HG02798 (cell line): ENCODE measurements around the gene OASL.

Experiments used
- ATAC-seq: cut with Tn5 transposase; IDR thresholded peaks from one replicate; pipeline ENCODE4 v1.9.1; 2021; ENCODE audit warnings: mild to moderate bottlenecking; ENCODE audit not compliant: unreplicated experiment, poor library complexity

Gene OASL

DNA sequence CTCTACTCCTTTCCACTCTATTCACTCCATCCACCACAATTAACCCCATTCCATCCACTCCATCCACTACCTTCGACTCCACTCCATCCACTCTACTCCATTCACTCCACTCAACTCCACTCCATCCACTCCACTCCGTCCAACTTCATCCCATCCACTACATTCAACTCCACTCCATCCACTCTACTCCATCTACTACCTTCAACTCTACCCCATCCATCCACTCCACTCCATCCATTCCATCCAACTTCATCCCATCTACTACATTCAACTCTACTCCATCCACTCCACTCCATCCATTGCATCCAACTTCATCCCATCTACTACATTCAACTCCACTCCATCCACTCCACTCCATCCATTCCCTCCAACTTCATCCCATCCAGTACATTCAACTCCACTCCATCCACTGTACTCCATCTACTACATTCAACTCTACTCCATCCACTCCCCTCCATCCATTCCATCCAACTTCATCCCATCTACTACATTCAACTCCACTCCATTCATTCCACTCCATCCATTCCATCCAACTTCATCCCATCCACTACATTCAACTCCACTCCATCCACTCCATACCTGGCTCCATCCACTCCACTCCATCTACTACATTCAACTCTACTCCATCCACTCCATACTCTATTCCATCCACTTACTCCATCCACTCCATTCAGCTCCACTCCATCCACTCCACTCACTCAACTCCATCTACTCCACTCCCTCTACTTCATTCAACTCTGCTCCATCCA is 44.3 kb downstream of the OASL start:
- no peak for ATAC-seq

DNA sequence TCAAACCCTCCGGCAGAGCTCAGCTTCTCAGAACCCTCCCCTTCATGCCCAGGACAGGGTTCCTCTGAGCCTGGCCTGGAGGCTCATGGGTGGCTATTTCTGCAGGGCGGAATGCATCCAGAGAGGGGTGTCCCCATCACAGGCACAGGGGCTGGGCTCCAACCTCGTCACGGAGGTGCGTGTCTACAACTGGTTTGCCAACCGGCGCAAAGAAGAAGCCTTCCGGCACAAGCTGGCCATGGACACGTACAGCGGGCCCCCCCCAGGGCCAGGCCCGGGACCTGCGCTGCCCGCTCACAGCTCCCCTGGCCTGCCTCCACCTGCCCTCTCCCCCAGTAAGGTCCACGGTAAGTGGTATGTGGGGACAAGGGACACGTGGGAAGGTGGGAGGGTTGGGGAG is 45.0 kb downstream of the OASL start:
- no peak for ATAC-seq

DNA sequence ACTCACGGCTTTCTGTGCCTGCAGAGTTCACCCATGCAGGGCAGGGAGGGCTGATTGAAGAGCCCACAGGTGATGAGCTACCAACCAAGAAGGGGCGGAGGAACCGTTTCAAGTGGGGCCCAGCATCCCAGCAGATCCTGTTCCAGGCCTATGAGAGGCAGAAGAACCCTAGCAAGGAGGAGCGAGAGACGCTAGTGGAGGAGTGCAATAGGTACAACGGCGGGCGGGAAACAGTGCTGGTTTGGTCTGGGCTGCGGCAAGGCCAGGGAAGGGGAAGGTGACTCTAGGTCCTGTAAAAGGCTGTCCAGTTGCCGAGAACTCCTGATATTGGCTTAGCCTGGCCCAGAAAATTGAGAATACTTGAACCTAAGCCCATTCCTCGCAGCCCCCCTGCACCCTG is 45.5 kb downstream of the OASL start:
- no peak for ATAC-seq

DNA sequence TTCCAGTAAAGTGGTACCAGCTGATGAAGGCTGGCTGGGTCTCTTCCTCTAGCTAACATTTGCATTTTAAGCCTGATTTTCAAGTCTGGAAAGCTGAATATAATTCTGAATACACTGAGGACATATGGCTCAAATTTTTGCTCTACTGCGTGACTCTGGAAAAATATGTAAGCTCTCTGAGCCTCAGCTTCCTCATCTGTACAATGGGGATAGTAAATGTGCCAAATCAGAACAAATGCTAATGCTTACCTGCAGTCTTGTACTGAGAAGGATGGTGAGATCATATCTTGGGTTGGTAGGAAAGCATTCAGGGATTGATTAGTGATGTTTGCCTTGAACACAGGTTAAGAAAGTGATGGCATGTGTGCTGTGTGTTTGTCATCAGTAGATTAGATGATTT is 46.1 kb downstream of the OASL start:
- ATAC-seq = no peak

DNA sequence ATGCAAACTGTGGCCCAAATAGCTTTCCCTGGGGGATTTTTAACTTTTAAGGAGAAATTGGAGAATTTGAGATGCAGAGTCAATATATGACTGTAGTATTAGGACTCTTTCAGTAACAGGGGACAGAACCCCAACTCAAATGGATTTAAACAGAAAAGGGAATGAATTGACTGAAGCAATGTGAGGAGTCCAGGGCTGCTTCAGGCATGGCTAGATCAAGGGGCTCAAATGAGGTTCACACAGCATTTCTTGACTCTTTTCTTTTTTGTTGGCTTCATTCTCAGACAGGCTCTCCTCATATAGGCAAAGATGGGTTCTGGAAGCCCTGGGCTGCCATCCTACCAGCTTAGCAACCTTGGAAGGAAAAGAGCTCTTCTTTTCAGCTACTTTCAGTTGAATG is 47.1 kb downstream of the OASL start:
- ATAC-seq = no peak

DNA sequence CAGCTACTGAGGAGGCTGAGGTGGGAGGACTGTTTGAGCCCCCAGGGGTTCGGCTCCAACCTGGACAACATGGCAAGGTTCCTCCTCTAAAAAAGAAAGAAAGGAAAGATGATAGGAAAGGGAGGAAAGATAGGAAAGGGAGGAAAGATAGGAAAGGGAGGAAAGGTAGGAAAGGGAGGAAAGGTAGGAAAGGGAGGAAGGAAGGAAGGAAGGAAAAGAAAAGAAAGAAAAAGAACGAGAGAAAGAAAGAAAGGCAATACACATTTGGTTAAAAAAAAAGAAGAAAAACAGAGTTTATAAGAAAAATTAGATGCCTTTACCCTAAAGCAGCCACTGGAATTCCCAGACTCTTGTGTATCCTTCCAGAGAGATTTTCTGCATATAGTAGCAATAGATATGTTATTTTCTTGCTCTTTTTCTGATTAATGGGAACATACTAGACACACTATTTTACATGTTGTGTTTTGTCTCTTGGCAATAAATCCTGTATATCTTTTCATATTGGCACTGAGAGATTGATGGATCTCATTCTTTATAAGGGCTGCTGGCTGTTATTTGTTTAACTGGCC is 48.5 kb downstream of the OASL start:
- ATAC-seq = no peak

DNA sequence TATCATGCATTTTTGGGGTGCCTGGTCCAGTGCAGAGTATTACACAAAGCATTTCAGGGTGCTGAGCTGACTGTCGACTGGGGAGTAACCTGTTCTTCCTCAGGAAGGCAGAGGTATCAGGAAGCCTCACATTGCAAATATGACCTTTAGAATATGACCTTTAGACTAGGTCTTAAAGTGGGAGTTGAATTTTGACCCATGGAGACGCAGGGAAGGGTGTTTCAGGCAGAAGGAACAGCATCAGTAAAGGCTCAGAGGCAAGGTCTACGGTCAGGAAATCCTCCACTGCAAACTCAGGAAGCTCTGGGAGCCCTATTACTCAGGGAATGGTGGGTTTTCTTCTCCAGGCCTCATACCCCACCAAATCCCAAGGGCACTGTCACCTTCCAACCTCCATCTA is 49.4 kb downstream of the OASL start:
- ATAC-seq = no peak

DNA sequence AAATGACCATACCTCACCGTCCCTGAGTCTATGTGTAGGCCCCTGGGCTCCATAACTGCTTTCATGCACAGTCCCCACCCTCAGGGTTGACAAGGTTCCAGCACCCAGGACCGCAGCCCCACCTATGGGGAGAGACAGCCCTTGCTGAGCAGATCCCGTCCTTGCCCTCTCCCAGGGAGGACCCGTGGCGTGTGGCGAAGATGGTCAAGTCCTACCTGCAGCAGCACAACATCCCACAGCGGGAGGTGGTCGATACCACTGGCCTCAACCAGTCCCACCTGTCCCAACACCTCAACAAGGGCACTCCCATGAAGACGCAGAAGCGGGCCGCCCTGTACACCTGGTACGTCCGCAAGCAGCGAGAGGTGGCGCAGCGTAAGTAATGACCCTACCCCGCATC is 50.4 kb downstream of the OASL start:
- ATAC-seq = no peak

DNA sequence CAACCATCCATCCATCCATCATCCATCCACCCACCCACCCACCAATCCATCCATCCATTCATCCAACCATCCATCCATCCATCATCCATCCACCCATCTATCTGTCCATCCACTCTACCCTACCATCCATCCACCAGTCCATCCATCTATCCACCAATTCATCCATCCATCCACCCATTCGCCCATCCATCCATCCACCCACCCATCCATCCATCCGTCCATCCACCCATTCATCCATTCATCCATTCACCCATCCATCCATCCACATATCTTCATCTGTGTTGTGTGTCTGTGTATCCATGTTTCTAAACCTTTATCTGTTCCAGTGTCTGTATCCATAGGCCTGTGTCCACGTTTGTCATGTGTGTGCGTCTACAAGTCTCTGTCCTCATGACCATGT is 50.8 kb downstream of the OASL start:
- ATAC-seq = no peak

DNA sequence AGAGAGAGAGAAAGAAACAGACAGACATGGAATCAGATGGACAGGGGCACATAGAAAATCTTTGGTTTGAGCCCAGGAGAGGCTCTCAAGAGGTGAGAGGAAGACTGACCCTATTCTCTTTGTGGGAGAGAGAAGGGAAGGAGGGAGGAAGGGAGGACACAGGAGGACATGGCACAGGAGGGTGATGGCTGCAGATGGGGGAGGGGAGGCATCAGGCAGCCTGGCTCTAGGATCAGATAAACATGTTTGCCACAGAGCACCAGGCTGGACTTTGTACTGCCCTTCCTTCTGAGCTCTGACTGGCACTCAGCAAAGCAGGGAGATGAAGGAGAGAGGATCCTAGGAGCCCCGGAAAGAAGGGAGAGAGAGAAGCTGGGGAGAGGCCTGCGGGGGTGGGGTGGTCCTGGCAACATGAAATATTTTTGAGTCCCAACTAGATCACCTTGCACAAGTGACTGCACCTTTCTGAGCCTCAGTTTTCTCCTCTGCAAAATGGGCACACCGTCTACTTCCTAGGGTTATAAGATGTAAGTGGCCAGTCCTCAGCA is 54.6 kb downstream of the OASL start:
- no peak for ATAC-seq

DNA sequence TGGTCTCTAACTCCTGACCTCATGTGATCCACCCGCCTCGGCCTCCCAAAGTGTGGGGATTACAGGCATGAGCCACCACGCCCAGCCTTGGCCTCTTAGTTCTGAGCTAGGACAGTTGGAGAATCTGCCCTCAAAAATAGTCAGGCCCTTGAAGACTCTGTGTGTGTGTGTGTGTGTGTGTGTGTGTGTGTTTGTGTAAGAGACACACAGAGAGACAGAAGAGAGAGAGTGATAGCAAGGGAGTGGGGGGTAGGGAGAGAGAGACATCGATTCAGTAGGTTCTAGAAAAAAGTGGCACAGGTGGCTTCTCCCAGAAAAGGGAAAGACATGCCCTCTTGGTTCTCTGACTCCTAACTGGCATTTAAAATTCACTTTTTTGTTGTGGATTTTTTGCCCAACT is 55.3 kb downstream of the OASL start:
- no peak for ATAC-seq

DNA sequence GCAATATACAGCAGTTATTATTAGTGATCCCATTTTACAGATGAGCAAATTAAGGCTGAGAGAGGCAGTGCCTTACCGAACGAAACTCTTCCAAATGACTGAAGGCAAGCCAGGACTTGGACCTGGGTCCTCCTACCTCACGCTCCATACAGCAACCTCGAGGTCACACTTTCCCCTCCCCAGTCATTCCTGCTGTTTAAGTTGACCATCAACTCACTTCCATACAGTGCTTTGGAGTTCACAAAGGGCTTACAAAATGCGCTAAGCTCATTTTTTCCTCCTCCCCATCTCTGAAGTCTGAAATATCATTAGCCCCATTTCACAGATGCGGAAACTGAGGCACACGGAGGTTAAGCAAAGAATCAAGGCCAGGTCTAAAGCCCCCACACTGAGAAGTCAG is 56.4 kb downstream of the OASL start:
- ATAC-seq = no peak

DNA sequence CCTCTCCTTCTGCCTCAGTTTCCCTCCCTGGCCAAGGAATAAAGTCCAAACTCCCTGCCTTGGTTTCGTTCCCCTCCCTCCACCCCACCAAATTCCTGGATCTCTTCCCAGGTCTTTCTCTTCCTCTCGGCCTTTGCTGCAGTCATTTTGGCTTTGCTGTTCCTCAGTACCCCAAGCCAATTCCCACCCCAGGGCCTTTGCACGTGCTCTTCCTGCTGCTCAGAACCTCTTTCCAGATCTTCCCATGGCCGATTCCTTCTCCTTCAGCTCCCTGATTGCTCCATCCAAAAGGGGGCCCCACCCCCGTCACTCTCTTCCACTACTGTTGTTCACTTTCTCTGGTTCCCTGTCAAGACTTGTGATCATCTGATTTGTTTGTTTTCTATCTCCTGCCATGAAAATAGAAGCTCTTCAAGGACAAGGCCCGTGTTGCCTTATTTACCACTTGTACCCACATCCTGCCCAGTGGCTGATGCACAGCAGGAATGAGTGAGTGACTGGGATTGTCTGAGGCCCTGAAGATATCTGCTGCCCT is 57.6 kb downstream of the OASL start:
- no peak for ATAC-seq

DNA sequence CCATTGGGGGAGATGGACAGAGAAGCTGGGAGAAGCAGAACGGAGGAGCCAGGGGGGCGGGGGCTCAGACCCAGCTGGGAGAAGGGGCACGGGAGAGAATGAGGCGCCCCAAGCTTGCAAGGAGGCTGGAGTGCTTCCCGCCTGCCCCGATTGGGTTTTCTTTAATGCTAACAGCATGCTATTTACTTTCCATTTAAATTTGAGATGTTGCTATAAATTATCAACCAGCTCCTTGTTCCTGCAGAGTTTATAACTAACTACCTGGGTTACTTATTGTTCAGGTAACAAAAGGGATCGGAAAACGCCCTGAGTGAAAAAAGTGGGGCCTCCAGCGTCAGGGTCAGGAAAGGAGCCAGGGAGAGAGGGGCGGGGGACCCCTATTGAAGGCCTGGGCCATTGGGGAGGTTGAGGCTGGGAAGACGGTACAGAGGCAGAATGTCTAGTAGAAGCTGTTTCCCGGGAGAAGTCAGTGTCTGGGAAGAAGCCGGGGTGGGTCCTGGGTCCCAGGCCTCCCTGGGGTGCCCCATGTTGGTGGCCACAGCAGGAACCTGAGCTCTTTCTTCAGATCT is 58.2 kb downstream of the OASL start:
- ATAC-seq = no peak

DNA sequence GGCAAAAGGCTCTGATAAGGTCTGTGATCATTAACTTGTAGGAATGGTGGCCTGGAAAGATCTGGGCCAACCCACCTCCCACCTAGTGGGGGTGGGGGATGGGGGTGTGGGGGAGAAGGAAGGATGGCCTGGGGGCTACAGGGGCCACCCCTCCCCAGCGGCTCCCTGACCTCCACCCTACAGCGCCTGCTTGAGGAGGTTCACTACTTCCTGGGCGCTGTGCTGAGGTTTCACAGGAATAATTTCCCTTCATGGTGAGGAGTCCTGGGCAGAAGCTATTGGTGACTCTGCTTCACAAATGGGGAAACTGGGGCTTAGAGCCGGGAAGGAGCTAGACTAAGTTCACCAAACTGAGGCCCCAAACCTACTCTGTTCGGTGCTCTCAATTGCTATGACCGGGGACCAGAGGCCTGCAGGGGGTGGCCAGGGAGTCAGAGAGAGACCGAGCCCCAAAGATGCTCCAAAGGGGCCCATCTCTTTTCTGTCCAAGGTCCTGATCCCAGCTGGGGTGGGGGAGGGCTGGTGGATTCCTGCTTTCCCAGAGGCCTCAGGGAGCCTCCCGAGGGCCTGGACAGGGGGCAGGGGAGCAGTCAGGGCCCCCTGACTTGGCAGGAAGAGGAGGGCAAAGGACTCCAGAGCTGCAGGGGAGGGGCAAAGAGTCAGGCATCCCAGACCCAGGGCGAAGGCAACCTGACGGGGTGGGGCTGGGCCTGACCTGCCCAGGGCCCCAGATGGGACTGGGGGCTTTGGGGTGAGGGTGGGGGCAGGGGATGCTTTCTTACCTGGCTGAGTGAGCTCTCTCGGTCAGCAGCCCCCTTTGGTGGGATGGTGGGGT is 59.0 kb downstream of the OASL start:
- no peak for ATAC-seq

DNA sequence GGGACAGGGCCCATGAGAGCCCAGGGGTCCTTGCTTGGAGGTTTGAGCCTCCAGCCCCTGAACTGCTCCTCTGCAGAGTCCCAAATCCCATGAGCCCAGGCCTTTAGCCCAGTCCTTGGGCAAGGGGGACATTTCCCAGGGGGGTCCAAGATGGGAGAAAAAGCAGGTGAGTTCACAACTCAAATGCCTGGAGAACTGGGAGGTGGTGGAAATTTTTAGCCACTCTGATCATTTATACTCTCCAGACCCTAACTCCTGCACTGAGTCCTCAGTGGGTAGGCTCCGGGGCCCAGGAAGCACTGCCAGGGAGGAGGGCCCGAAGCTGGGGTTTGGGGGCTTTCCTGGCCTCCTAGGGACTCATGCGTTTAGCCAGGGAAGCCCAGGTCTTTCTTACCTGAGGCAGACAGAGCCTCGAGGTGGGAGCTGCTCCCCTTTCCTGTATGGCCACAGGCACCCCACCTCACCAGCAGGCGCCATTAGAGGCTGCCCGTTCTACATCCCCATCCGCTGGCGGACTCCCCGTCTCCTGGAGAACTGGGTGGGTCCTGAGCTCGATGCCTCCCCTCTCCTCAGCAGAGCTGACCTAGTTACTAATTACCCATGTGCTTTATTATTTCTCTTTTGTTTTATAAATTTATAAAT is 59.7 kb downstream of the OASL start:
- no peak for ATAC-seq

DNA sequence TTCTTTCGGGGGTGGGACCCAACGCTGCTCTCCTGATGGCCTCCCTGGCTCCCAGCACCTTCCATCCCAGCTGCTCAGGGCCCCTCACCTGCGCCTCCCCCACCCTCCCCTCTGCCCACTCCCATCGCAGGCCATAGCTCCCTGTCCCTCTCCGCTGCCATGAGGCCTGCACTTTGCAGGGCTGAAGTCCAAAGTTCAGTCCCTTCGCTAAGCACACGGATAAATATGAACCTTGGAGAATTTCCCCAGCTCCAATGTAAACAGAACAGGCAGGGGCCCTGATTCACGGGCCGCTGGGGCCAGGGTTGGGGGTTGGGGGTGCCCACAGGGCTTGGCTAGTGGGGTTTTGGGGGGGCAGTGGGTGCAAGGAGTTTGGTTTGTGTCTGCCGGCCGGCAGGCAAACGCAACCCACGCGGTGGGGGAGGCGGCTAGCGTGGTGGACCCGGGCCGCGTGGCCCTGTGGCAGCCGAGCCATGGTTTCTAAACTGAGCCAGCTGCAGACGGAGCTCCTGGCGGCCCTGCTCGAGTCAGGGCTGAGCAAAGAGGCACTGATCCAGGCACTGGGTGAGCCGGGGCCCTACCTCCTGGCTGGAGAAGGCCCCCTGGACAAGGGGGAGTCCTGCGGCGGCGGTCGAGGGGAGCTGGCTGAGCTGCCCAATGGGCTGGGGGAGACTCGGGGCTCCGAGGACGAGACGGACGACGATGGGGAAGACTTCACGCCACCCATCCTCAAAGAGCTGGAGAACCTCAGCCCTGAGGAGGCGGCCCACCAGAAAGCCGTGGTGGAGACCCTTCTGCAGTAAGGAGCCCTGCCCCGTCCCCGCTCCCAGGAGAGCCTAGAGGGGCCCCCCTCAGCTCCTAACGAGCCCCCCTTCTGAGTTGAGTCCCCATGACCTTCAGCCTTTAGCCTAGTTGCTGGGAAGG is 60.5 kb downstream of the OASL start, which contains the start of gene HNF1A:
Gene HNF1A (plus strand): TSS at position 248 of the 924 bp plus-strand sequence. CDS start 226 bp downstream, at position 474.
- no peak for ATAC-seq

DNA sequence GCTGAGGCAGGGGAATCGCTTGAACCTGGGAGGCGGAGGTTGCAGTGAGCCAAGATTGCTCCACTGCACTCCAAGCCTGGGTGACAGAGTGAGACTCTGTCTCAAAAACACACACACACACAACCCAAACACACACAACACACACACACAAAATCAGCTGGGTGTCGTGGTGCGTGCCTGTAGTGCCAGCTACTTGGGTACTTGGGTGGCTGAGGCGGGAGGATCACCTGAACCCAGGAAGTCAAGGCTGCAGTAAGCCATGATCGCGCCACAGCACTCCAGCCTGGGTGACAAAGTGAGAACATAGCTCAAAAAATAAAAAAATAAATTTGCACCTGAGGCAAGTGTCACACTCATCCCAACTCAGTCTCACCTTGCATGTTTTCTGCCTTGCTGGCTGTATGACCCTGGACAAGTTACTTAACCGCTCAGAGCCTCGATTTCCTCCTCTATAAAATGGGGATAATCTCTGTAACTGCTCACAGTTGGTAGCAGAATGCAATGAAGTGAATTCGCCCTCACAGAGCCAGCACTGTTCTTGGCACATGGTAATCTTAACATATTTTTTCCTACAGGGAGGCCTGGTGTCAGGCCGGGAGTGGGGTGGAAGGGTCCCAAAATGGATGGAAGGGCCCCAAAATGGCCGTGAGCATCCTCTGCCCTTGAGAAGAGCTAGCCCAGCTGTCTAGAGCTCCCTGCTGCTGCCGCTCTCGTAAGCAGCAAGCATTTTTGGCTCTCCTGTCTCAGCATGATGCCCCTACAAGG is 61.3 kb downstream of the OASL start:
- ATAC-seq = no peak
